Measurements from ENCODE around the gene SLC44A1.

Gene SLC44A1

DNA sequence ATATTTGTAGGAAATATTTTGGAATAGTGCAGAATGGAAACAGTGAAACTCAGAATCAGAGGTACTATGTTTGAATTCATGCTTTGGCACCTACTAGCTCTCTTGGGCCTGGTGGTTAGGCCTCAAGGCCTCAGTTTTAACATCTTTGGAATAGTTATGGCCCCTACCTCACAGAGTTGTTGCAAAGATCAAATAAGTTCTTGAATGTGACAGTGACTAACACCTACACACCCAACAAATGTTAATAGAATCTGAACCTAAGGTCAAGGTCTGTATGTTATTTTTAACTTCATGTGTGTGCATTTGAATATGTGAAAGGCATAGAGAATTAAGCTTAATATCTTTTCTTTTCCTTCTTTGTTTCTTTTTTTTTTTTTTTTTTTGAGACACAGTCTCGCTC, 87.3 kb downstream of the SLC44A1 start:
- no peak for DNase-seq (ENCODE audit: low read depth in 1 of 2, low spot score in 1 of 2)

DNA sequence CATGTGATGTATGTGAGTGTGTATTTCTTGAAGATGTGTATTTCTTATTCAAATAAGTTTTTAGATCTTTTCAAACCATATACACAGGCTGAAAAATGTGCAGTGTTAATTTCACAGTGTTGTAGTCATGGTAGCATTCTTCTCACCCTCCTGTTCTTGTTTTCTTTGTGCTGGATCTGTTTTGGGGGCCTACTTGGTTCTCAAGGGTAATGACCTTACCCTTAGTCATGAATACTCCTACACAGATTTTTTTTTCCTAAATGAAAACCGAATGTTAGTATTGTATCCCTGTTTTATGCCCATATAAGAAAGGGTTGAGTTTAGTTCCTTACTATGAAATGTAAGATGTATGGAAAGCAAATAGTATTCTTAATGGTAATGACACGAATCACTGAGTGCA, 88.0 kb downstream of the SLC44A1 start:
- DNase-seq (ENCODE audit: low read depth in 1 of 2, low spot score in 1 of 2) = no peak

DNA sequence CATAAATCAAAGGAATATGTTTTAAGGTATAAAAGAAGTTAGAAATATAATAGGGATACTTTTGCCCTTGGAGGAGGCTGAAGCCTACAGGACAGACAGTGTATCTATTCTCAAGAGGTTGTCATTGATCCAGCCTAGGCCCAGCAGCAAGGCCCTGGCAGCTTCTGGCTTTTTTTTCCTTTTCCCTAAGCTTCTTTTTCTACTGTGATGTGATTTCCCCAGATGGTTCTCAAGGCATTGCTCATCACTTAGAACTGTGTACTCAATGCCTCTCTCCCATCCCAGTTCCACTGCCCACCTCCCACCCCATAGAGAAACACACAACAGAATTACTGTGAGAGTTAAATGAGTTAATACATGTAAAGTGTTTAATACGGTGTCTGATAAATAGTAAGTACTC, 88.6 kb downstream of the SLC44A1 start:
- DNase-seq (ENCODE audit: low read depth in 1 of 2, low spot score in 1 of 2) = no peak

DNA sequence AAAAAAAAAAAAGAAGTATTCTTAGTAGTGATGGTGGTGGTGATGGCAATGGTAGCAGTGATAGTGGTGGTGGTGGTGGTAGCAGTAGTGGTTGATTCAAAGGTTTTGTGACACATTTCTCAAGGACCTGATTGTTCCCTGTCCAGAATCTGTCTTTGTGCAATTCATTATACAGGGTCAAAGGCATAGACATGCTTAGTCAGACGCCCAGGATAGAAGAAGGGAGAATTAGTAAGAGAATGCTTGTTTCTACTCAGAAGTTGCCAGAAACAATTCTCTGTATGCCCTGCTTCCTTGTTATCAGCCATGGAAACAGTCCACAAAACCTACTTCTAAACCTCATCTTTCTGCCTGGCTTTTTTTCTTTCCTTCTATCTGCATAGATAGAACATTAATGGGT, 89.4 kb downstream of the SLC44A1 start:
- DNase-seq (ENCODE audit: low read depth in 1 of 2, low spot score in 1 of 2) = no peak

GRCh38 chr9:105338308-105338707, 93.9 kb downstream of the SLC44A1 start:
- no peak for DNase-seq (ENCODE audit: low read depth in 1 of 2, low spot score in 1 of 2)

- DNase-seq (ENCODE audit: low read depth in 1 of 2, low spot score in 1 of 2) = no peak
These were observed 95.4 kb downstream of the SLC44A1 start for GRCh38 chr9:105339849-105340248.

- no peak for DNase-seq (ENCODE audit: low read depth in 1 of 2, low spot score in 1 of 2)
These were observed 97.1 kb downstream of the SLC44A1 start for GRCh38 chr9:105341434-105342146.

- no peak for DNase-seq (ENCODE audit: low read depth in 1 of 2, low spot score in 1 of 2)
These were observed 97.7 kb downstream of the SLC44A1 start for GRCh38 chr9:105342147-105342505.

DNA sequence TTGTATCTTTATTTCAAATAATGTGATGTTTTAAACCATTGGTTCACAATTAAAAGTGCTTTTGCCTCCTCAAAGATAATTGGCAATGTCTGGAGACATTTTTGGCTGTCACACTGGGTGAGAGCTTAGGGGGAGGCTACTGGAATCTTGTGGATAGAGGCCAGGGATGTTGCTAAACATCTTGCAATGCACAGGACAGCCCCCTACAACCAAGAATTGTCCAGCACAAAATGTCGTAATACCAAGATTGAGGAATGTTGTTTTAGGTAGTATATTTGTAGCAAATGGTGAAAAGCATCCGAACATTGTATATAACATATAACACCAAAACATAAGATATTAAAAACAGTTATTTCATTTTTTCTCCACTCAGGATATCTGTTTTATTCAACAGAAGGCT, 99.8 kb downstream of the SLC44A1 start:
- no peak for DNase-seq (ENCODE audit: low read depth in 1 of 2, low spot score in 1 of 2)

GRCh38 chr9:105345626-105346025, 101.2 kb downstream of the SLC44A1 start:
- no peak for DNase-seq (ENCODE audit: low read depth in 1 of 2, low spot score in 1 of 2)

DNA sequence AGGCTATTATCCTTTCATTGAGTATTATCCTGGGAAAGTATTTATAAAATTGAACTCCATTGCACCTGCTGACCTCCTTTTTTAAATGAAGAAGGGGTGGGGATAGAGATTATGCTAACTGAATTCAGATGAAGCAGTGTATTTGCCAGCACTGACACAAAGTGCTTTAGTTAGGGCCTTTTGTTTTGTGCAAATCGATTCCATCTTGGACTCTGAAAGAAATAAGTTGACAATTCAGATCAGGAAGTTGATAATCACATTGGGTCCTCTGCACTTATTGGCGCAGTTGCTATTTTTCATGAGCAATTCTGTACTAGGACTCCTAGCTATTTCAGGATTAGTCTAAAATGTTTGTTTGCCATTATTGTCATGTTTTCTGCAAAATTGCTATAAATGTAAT, 101.8 kb downstream of the SLC44A1 start:
- DNase-seq (ENCODE audit: low read depth in 1 of 2, low spot score in 1 of 2) = no peak

GRCh38 chr9:105354448-105354847, 110.0 kb downstream of the SLC44A1 start:
- DNase-seq (ENCODE audit: low read depth in 1 of 2, low spot score in 1 of 2) = no peak

DNA sequence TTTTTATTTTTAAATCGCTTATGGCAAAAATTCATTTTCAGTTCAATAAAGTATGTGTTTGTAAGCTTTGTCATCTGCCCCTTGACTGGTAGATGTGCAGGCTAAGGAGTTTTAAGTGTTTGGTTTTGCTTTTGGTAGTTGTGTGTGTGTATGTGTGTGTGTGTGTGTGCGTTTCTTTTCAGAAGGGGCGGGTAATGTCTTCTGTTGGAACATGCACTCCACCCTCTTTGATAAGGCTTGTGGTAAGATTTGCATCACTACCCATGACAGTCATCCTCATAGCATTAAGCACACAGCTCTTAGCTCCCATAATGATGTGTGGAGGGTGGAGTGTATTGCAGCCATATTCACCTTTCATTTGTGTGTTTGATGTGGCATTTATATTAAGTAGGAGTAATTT, 111.3 kb downstream of the SLC44A1 start:
- DNase-seq (ENCODE audit: low read depth in 1 of 2, low spot score in 1 of 2) = no peak

DNA sequence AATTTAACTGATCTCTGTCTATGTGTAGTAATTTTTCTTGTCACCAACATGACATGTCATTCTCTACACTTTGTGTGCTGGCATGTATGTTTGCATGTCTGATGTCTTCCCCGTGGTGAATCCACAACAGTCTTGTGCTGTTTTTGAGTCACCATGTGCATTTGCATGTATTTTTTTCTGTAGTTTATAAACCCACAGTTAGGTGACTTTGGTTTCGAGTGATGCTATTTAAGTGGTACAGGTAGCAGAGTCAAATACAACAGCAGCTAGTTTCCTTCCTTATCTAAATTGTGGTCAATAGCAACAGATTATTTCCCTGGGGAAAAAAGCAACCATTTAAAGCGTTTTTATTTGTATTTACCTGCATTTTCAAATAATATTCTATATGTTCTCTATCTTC, 113.5 kb downstream of the SLC44A1 start:
- DNase-seq (ENCODE audit: low read depth in 1 of 2, low spot score in 1 of 2) = no peak

DNA sequence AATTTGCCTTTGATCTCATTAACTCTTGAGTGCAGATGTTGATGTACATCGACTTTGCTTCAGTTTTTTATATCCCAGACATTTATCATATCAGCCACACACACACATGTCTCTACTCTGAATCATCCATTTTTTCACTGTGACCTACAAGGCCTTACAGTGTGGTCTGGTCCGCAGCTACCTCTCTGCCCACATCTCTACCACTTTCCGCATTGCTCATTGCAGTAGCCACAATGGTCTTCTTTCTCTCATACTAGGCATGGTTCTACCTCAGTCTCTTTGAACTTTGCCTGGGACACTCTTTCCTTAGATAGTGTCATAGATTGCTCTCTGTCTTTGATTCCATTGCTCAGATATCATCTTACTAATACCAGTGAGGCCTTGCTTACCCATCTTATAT, 115.4 kb downstream of the SLC44A1 start:
- DNase-seq (ENCODE audit: low read depth in 1 of 2, low spot score in 1 of 2) = peak in 1 of 2 donors; percentile 26

GRCh38 chr9:105360344-105360743, 115.9 kb downstream of the SLC44A1 start:
- no peak for DNase-seq (ENCODE audit: low read depth in 1 of 2, low spot score in 1 of 2)

- no peak for DNase-seq (ENCODE audit: low read depth in 1 of 2, low spot score in 1 of 2)
These were observed 117.4 kb downstream of the SLC44A1 start for GRCh38 chr9:105361873-105362272.

DNA sequence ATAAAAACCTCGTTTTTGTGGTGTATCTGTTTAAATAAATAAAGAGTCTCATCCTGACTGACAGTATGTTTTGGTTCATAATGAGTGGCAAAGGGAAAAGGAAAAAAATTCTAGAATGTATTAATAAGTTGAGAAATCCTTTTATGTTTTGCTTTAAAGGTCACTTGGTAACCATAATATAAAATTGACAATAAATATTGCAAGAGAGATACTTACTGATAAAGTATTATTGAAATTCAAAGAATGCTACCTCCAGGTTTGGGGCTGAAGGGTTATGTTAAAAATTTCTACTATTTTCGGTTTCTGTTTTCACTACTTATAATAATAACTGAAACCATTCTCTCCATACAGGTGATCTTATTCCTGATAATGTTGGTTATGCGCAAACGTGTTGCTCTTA, 118.0 kb downstream of the SLC44A1 start:
- no peak for DNase-seq (ENCODE audit: low read depth in 1 of 2, low spot score in 1 of 2)

GRCh38 chr9:105363837-105364236, 119.4 kb downstream of the SLC44A1 start:
- no peak for DNase-seq (ENCODE audit: low read depth in 1 of 2, low spot score in 1 of 2)

DNA sequence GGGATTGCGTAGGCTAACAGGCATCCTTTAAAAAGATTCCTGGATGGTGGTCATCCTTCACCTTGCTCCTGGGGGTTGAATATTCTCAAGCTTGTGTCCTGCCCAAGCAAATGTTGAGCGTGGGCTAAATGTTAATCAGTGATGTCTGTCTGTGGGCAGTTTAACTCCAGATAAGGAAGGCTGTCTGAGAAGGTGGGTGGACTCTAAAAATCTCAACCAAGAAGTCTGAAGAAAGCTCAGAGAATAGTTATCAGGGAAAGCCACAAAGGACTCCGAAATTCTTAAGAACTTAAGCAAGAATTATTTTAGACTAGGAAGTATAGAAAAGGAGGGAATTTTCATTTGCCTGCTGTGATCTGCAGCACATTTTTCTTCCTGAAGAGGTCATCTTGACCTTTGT, 125.5 kb downstream of the SLC44A1 start:
- no peak for DNase-seq (ENCODE audit: low read depth in 1 of 2, low spot score in 1 of 2)

DNA sequence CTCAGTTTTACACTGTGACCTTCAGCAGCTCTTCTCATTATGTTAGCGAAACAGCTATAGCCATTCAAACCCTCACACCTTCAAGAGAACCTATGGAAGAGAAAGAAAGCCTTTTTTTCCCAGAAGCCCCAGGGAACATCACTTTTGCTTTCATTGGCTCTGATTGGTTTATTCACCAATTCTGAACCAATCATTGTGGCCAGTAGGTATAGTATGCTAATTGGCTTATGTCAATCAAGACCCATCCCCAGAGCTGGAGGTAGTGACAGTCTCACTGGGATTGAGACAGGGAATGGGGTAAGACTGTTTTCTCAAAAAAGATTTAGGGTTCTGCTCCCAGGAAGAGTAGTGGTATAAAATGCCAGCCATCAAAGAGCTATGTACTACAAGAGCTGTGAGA, 129.3 kb downstream of the SLC44A1 start:
- no peak for DNase-seq (ENCODE audit: low read depth in 1 of 2, low spot score in 1 of 2)

DNA sequence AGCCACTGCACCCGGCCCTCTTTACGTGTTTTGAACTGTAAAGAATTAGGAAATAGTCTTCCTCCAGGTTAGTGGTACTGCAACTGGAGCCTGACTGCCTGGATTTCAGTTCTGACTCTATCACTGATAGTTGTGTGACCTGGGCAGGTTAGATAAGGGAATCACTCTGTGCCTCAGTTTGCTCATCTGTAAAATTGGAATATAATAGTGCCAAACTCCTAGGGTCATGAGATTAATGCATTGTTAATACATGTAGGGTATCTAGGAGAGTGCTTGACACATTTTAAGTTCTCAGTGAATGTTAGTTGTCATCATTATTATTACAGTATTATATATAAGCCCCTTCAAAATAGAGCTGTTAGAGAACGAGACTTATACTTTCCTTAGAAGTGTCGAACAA, 130.9 kb downstream of the SLC44A1 start:
- no peak for DNase-seq (ENCODE audit: low read depth in 1 of 2, low spot score in 1 of 2)

DNA sequence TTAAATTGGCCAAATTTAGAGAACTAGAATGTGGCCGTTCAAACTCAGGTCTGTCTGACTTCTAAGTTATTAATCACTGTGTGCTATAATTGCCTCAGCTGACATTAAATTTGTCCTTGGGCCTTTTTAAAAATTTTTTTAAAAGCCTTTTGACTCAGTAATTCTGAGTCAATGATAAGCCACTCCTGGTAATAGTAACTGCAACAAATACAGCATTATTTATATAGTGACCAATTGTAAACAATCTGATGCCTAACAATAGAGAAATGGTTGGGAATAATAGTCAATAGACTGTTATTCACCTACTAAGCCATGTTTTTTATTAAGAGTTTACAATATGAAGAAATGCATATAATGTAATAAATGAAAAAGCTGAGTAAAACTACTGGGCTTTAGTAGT, 132.4 kb downstream of the SLC44A1 start:
- DNase-seq (ENCODE audit: low read depth in 1 of 2, low spot score in 1 of 2) = no peak
